Body of pancreas (tissue), 4 donors: Measurements from ENCODE around the gene CAMK1G.

Experiments used
- CTCF ChIP-seq, 7 experiments: fragments of 450-650 bp in 4 of 7; fragments of 200-600 bp in 3 of 7; sonication (generic) in 3 of 7; IDR thresholded peaks; one replicate each; pipeline ENCODE4 v1.5.1; 2016 to 2019; ENCODE audit warnings: antibody characterized with exemption in 7 of 7
- POLR2A ChIP-seq, 3 donors: fragments of 450-650 bp; IDR thresholded peaks; one replicate each; pipeline ENCODE4 v1.6.1; 2016; ENCODE audit warnings: antibody characterized with exemption in 3 of 3, mild to moderate bottlenecking in 2 of 3

DNA sequence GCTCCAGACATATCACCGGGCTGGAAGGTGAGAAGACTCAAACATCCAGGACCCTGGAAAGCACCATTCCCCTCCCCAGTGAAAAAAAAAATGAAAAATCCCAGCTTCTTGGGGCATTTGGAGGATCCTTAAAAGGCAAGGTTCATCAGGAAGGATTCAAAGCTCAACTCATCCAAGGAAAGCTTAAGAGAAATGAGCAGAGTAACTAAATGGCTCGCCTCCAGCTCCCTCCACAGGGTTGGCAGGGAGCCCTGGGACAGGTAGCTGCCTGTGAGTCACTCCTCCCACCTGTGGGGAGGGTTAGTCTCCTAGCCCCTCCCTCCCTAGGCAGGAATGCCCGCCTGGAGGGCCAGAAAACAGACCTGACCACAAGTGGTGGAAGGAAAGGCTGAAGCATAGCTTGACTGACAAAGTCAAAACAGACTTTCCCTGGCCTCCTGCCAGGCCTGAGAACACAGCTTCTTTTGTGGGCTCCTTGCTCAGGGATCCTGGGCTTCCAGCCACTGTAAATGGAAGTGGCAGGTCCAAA is 69.4 kb downstream of the CAMK1G start:
- TF ChIP-seq CTCF (IDR thresholded peaks at IDR 0.05) (peak in 1 of 7 experiments; percentile 9), POLR2A (IDR thresholded peaks at IDR 0.05) (peak in 2 of 3 donors; percentile 23 to 27)
